Measurements from ENCODE around the gene HIVEP2.

DNA sequence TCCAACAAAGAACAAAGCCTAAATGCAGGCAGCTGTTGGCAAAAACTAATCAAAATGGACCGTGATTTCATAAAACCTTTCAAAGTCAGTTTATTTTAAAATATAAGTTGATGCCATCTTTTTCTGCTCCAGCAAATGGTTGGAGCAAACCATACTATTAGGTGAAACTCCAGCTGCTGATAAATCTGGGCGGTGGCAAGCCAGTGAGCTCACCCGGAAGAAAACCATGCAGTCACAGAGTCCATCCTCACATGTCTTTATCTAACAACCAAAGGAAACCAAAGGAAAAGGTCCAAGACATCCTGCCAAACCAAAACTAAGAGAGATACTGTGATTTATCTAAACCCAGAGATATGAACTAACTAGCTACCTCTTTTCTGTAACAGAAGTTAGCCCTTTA, 72.6 kb downstream of the HIVEP2 start:
- TF ChIP-seq POLR2A (IDR thresholded peaks at IDR 0.05; ENCODE audit: low read length): no peak
- no peak for TF ChIP-seq GATA1 (IDR thresholded peaks at IDR 0.05; ENCODE audit: low read depth, low read length)

All from erythroblast (primary cell).